GM23248 (cell line): ENCODE results near the gene CHRNA10. TPM values are rescaled to one million over a fixed set of nuclear protein-coding genes. Genes with fewer than 3 reads are reported as not detected.

ENCODE experiments used
- DNase-seq: peaks from one replicate; pipeline ENCODE4 v3.0.0-alpha.2; 2015
- H2AFZ ChIP-seq: fragments of 200-600 bp; sonication (generic); 2 replicates; pipeline ENCODE4 v1.6.1; 2016; ENCODE audit warnings: antibody characterized with exemption
- H3F3A ChIP-seq: fragments of 200-600 bp; sonication (generic); 2 replicates; pipeline ENCODE4 v1.6.1; 2016; ENCODE audit warnings: mild to moderate bottlenecking, antibody characterized with exemption, mixed run types; ENCODE audit not compliant: insufficient read depth
- H3K27ac ChIP-seq: fragments of 200-600 bp; sonication (generic); 2 replicates; pipeline ENCODE4 v1.5.1; 2016; ENCODE audit warnings: mild to moderate bottlenecking
- H3K27me3 ChIP-seq: fragments of 200-600 bp; sonication (generic); replicated peaks from 2 replicates; pipeline ENCODE4 v1.6.1; 2016; ENCODE audit warnings: mild to moderate bottlenecking; ENCODE audit not compliant: insufficient read depth
- H3K36me3 ChIP-seq: fragments of 200-600 bp; sonication (generic); 2 replicates; pipeline ENCODE4 v1.6.1; 2016; ENCODE audit warnings: low read depth, mild to moderate bottlenecking
- H3K4me1 ChIP-seq: fragments of 200-600 bp; sonication (generic); 2 replicates; pipeline ENCODE4 v1.6.1; 2016; ENCODE audit warnings: mild to moderate bottlenecking; ENCODE audit not compliant: insufficient read depth
- H3K4me2 ChIP-seq: fragments of 200-600 bp; sonication (generic); one replicate; pipeline ENCODE4 v1.6.1; 2016; ENCODE audit warnings: mild to moderate bottlenecking; ENCODE audit not compliant: unreplicated experiment
- H3K4me3 ChIP-seq: fragments of 200-600 bp; sonication (generic); 2 replicates; pipeline ENCODE4 v1.5.1; 2016; ENCODE audit warnings: mild to moderate bottlenecking
- H3K79me2 ChIP-seq: fragments of 200-600 bp; sonication (generic); 2 replicates; pipeline ENCODE4 v1.6.1; 2016; ENCODE audit warnings: mild to moderate bottlenecking; ENCODE audit not compliant: insufficient read depth
- H3K9ac ChIP-seq: fragments of 200-600 bp; sonication (generic); 2 replicates; pipeline ENCODE4 v1.6.1; 2016; ENCODE audit warnings: mild to moderate bottlenecking
- H3K9me2 ChIP-seq: fragments of 200-600 bp; sonication (generic); 2 replicates; pipeline ENCODE4 v1.6.1; 2016; ENCODE audit warnings: mixed run types, mild to moderate bottlenecking, moderate library complexity; ENCODE audit not compliant: insufficient read depth
- H3K9me3 ChIP-seq: fragments of 200-600 bp; sonication (generic); one replicate; pipeline ENCODE4 v1.6.1; 2017; ENCODE audit warnings: low read depth
- H4K20me1 ChIP-seq: fragments of 200-600 bp; sonication (generic); 2 replicates; pipeline ENCODE4 v1.6.0; 2016; ENCODE audit not compliant: insufficient read depth
- EZH2 ChIP-seq: fragments of 200-600 bp; sonication (generic); IDR thresholded peaks from 2 replicates; pipeline ENCODE4 v1.6.1; 2018; ENCODE audit warnings: antibody characterized with exemption, mild to moderate bottlenecking; ENCODE audit not compliant: insufficient read depth, poor library complexity, severe bottlenecking
- EZH2phosphoT487 ChIP-seq: fragments of 200-600 bp; sonication (generic); IDR thresholded peaks from 2 replicates; pipeline ENCODE4 v1.6.1; 2018; ENCODE audit warnings: antibody characterized with exemption, moderate library complexity, mild to moderate bottlenecking, low read depth; ENCODE audit not compliant: insufficient read depth
- WGBS, 2 experiments: methylation state at CpG; one replicate each; pipeline ENCODE4 v1.1.6; 2015 to 2017; ENCODE audit warnings: low lambda C conversion rate in 2 of 2, low coverage in 1 of 2; ENCODE audit errors: missing lambda C conversion rate in 2 of 2; 5-methylcytosine and 5-hydroxymethylcytosine counted together
- in situ Hi-C: fragments of 300-500 bp; cut with MboI; formaldehyde crosslinking; loops from 2 replicates; pipeline ENCODE4 v1.15.0; 2020
- polyA plus RNA-seq: library from polyadenylated mRNA; unstranded; fragments of >200 nt; fragmentation: Nextera tagmentation; extraction: Ambion mirVana; gene quantifications from 2 replicates; pipeline ENCODE4 v1.2.1, GENCODE V29; 2016
- total RNA-seq: library from RNA; depleted of rRNA; stranded (reverse); fragments of >200 nt; shearing (Covaris generic); gene quantifications from 2 replicates; pipeline ENCODE4 v1.2.3, GENCODE V29; 2014; rRNA removed

CHRNA10 gene, protein sequence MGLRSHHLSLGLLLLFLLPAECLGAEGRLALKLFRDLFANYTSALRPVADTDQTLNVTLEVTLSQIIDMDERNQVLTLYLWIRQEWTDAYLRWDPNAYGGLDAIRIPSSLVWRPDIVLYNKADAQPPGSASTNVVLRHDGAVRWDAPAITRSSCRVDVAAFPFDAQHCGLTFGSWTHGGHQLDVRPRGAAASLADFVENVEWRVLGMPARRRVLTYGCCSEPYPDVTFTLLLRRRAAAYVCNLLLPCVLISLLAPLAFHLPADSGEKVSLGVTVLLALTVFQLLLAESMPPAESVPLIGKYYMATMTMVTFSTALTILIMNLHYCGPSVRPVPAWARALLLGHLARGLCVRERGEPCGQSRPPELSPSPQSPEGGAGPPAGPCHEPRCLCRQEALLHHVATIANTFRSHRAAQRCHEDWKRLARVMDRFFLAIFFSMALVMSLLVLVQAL
- total RNA-seq (0.51 and 0.65 TPM in 2 replicates), polyA plus RNA-seq (0.28 and 0.44 TPM in 2 replicates)

DNA sequence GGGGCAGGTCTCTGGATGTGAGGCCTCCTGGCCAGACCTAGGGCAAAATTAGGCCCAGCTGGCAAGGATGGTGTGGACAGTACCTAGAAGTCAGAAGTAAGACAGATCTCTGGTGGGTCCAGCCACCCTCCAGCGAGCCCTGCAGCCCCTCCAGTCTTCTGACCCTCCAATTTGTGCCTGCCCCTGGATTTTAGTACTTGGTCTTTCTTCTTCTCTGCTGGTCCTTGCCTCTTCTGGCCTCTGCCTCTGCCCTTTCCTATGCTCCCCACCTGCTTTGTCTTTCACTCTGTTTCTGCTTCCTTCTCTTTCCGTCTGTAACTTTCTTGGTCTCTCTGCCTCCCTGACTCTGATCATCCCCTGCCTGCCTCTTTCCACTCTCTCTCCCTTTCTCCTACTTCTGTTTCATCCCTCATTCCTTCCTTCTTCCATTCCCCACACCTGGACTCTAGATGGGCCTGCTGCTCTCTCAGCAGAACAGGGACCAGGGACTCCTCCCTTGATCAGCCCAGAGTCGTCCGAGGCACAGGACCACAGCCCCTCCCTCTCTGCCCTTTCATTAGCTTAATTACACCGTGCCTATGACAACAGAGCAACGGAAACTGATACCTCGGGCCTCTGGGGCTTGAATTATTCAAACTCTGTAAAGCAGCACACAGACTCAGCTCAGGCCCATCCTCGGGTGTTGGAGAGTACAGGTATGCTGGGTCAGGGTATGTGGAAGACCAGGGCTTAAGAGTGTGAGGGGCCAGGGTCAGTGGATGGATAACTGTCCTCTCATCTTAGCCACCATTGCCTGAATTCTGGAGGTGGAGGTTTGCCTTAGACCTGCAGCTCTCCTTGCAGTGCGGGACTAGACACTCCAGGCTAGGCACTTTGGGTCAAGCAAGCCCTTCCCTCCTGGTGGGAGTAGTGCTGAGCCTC lies at the start of gene CHRNA10:
TSS of gene CHRNA10 (minus strand) at position 51 of the 921 bp plus-strand sequence. CDS start 72 bp downstream, outside the sequence.
- no peaks in the 10 kb centered on the region for H3K27me3 ChIP-seq
- no peak for TF ChIP-seq EZH2
- TF ChIP-seq EZH2phosphoT487: no peak
- no peaks in the 10 kb centered on the region for H4K20me1 ChIP-seq
- H3K4me2 ChIP-seq: no peak within 1 kb of the TSS
- H3K9ac ChIP-seq: no peak within 1 kb of the TSS
- H3F3A ChIP-seq: peaks cover 5% of the 10 kb centered on the region; the same call in 1 of the 2 replicates
- H3K9me2 ChIP-seq: no peaks in the 10 kb centered on the region
- H3K4me1 ChIP-seq: peaks cover 6% of the 10 kb centered on the region
- H2AFZ ChIP-seq: no peak within 1 kb of the TSS
- no peak for DNase-seq
- 79% methylated on average over 9 of the region's 9 CpGs for WGBS, 2 experiments
- no peaks in the 10 kb centered on the region for H3K79me2 ChIP-seq
- no peak within 1 kb of the TSS for H3K27ac ChIP-seq
- H3K36me3 ChIP-seq: peaks cover 30% of the 10 kb centered on the region
- H3K4me3 ChIP-seq: no peak within 1 kb of the TSS
- no peaks in the 10 kb centered on the region for H3K9me3 ChIP-seq
- in situ Hi-C loops: no loop called here

DNA sequence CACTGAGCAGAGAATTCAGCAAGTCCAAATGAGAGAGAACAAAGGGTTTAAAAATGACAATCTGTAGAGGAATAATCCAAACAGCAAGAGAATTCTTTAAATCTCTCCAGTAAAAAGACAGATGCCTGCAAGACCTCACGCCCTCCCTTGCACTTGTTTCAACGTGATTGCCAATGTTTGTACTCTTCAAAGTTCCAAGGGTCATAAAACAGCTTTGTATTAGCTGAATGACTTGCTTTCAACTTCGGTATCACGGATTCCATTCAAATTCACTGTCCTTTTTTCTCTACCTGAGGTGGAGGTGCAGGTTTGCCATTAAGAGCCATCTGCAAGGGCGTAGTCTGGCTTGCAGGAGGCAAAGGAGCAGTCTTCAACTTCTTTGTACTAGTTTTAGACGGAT lies 41.1 kb upstream of the CHRNA10 start:
- no peak for DNase-seq
- Histone ChIP-seq H3K4me2 (no peak overlapping the region), H3K27ac (no peak overlapping the region), H3K4me3 (no peak overlapping the region), H3K9me2 (no peaks in the 10 kb centered on the region), H4K20me1 (no peaks in the 10 kb centered on the region), H3K9me3 (no peaks in the 10 kb centered on the region), H3K36me3 (peaks cover 73% of the 10 kb centered on the region), H3K9ac (no peak overlapping the region), H3K27me3 (no peaks in the 10 kb centered on the region), H3K79me2 (peaks cover 42% of the 10 kb centered on the region), H2AFZ (no peak overlapping the region), H3F3A (peaks cover 16% of the 10 kb centered on the region; the same call in 1 of the 2 replicates), H3K4me1 (peaks cover 19% of the 10 kb centered on the region)
- 85 to 89% methylated on average over 6 of the region's 6 CpGs for WGBS, 2 experiments
- in situ Hi-C loops: no loop called here
- TF ChIP-seq EZH2phosphoT487: no peak
- TF ChIP-seq EZH2: no peak

DNA sequence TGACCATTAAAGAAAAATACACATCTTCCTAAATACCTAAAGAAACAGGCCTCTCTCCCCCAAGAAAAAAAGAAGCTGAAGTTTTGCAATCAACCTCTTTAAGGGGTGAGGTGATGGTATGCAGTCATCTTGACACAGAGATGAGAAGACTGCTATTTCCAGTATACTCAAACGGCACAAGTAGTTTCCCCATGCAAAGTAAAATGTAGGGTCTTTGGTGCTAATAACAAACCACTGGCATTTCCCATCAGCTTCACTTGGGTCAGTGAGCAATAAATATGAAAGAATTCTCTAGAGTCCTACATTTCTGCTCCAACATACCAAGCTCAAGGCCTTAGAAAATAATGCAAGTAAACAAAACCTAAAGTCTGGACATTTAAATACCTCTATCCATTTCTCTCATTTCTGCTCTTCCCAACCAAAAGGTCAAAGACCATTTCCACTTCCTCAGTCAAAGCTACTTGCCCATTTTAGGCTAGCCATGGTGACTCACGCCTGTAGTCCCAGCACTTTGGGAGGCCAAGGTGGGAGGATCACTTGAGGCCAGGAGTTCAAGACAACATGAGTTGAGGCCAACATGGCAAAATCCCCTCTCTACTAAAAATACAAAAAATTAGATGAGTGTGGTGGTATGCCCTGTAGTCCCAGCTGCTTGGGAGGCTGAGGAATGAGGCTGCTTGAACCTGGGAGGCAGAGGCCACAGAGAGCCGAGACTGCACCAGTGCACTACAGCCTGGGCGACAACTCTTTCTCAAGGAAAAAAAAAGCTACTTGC lies 39.5 kb upstream of the CHRNA10 start:
- no peak for TF ChIP-seq EZH2
- no peak for TF ChIP-seq EZH2phosphoT487
- Histone ChIP-seq H3K4me2 (no peak overlapping the region), H3F3A (peaks cover 16% of the 10 kb centered on the region; the same call in 1 of the 2 replicates), H3K9me2 (no peaks in the 10 kb centered on the region), H3K27ac (peak overlapping the region; percentile 52), H3K9me3 (no peaks in the 10 kb centered on the region), H3K27me3 (no peaks in the 10 kb centered on the region), H3K4me1 (peaks cover 22% of the 10 kb centered on the region), H3K36me3 (peaks cover 60% of the 10 kb centered on the region), H3K9ac (0 out of 2 replicates have a peak overlapping the region, but pooled peaks have one; percentile 10), H3K79me2 (peaks cover 37% of the 10 kb centered on the region), H3K4me3 (no peak overlapping the region), H2AFZ (no peak overlapping the region), H4K20me1 (no peaks in the 10 kb centered on the region)
- peak; percentile 40 for DNase-seq
- in situ Hi-C loops: no loop called here
- WGBS, 2 experiments: 87 to 88% methylated on average over 4 of the region's 4 CpGs
